HG03342 (cell line): Measurements from ENCODE around the gene TMED8.
"Not testable (repeated sequence)": the region's sequence is repeated elsewhere in the genome, so short reads cannot be mapped to it uniquely, and the experiment has no call there.

Experiments
- ATAC-seq: cut with Tn5 transposase; IDR thresholded peaks from one replicate; pipeline ENCODE4 v1.9.1; 2021; ENCODE audit warnings: mild to moderate bottlenecking, moderate library complexity; ENCODE audit not compliant: unreplicated experiment

TMED8 gene

GRCh38 chr14:77369285-77369684, 7.6 kb downstream of the TMED8 start:
- ATAC-seq: no peak

DNA sequence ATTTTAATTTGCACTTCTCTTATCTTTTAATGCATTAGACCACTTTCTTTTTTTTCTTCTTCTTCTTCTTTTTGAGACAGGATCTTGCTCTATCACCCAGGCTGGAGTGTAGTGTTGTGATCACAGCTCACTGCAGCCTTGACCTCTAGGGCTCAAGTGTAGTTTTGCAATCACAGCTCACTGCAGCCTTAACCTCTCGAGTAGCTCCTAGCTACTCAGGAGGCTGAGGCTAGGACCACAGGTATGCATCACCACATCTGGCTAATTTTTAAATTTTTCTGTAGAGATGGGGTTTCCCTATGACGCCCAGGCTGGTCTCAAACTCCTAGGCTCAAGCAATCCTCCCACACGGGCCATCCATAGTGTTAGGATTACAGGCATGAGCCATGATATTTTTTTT, 12.7 kb downstream of the TMED8 start:
- ATAC-seq: peak; percentile 53

DNA sequence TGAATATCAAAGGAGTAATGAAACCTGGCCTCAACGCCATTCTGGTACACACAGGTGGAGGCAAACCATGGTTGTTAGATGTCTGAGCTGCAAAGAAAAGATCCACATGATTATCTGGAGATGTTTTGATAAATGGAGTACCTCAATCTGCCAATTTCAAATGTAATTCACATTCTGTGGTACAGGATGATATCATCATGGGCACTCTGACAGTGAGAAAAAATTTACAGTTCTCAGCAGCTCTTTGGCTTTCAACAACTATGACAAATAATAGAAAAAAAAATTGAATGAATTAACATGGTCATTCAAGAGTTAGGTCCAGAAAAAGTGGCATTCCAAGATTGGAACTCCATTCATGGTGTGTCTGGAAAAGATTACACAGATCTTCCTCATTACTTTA, 17.3 kb downstream of the TMED8 start:
- no peak for ATAC-seq

GRCh38 chr14:77356899-77357298, 20.0 kb downstream of the TMED8 start:
- ATAC-seq: no peak

DNA sequence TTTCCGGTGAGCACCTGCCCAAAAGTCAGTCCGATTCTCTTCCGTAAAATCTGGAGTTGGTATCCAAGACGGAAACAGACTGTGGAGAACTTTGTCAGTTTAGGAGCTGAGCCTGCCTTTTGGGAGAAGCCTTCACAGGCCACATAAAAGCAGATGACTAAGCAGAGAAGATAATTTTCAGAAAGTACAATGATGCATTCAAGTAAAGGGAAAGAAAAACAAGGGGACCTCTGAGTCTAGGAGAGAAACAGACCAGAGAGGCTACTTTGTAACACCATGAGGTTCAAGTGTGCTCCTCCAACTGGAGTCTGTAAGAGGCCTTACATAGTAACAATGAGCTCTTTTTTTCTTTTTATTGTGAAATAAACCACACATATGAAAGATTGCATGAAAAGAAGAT, 21.1 kb downstream of the TMED8 start:
- ATAC-seq: no peak

GRCh38 chr14:77353469-77354141, 23.3 kb downstream of the TMED8 start:
- ATAC-seq: no peak

GRCh38 chr14:77347751-77348150, 29.1 kb downstream of the TMED8 start:
- no peak for ATAC-seq

DNA sequence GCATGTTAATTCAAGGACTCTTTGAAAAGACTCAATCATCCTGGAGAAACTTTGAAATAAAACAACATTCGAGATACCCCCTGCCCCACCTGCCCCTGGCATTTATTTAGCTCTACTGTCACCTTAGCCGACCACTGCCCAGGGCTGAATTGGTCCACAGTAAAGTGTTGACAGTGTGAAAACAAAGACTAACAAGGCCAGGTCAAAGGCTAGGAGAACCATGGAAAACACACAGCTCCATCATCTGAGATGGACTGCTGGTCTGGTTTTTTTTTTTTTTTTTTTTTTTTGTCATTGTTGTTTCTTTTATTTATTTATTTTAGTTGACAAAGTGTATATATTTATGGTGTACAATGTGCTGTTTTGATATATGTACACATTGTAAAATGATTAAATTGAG, 30.4 kb downstream of the TMED8 start:
- no peak for ATAC-seq

- ATAC-seq: no peak
Measured at GRCh38 chr14:77344377-77344996, 32.4 kb downstream of the TMED8 start.

DNA sequence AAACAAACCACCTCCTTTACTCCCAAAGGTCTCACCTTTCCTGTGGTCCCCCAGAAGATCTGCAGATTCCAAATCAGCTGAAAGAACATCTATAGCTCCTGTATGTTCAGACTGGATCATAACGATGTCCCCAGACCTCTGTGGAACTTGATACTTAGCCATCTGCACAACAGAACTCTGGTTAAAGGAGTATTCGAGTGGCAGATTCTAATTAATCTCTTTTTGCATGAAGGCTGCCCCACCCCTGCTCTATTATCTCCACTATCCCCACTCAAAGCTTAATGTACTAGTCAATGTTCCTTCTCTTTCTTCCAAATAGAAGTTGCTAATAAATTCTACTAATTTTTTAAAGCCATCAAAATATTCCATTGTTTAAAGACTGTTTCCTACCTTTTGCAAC, 33.2 kb downstream of the TMED8 start:
- ATAC-seq: no peak

- ATAC-seq: no peak
Measured at GRCh38 chr14:77342726-77343397, 34.0 kb downstream of the TMED8 start.

GRCh38 chr14:77340389-77340788, 36.5 kb downstream of the TMED8 start:
- no peak for ATAC-seq

GRCh38 chr14:77339407-77339806, 37.5 kb downstream of the TMED8 start:
- ATAC-seq: no peak

GRCh38 chr14:77338302-77338701, 38.6 kb downstream of the TMED8 start:
- ATAC-seq: no peak

DNA sequence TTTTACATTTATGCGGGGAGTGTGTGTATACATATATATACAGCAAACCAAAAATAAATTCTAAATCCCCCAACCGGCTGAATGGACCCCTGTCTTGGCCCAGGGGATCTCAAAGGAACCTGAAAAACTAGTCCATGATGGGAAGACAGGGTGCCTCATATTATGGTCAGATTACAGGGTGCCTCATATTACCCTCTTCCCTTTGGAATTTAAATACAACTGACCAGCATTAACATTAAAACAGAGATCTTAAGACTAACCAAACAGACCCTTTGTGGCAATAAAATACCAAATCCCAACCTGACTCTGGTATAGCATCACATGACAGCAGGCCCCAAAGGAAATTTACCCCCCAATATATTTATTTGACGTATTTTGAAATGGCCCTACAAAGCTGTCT, 39.0 kb downstream of the TMED8 start:
- no peak for ATAC-seq

- not testable (repeated sequence) for ATAC-seq
Measured at GRCh38 chr14:77337255-77337654, 39.6 kb downstream of the TMED8 start.

GRCh38 chr14:77335576-77335975, 41.3 kb downstream of the TMED8 start:
- no peak for ATAC-seq

- ATAC-seq: no peak
Measured at GRCh38 chr14:77329872-77330271, 47.0 kb downstream of the TMED8 start.

GRCh38 chr14:77327111-77327510, 49.8 kb downstream of the TMED8 start:
- ATAC-seq: no peak

GRCh38 chr14:77325746-77326094, 51.2 kb downstream of the TMED8 start:
- ATAC-seq: no peak

DNA sequence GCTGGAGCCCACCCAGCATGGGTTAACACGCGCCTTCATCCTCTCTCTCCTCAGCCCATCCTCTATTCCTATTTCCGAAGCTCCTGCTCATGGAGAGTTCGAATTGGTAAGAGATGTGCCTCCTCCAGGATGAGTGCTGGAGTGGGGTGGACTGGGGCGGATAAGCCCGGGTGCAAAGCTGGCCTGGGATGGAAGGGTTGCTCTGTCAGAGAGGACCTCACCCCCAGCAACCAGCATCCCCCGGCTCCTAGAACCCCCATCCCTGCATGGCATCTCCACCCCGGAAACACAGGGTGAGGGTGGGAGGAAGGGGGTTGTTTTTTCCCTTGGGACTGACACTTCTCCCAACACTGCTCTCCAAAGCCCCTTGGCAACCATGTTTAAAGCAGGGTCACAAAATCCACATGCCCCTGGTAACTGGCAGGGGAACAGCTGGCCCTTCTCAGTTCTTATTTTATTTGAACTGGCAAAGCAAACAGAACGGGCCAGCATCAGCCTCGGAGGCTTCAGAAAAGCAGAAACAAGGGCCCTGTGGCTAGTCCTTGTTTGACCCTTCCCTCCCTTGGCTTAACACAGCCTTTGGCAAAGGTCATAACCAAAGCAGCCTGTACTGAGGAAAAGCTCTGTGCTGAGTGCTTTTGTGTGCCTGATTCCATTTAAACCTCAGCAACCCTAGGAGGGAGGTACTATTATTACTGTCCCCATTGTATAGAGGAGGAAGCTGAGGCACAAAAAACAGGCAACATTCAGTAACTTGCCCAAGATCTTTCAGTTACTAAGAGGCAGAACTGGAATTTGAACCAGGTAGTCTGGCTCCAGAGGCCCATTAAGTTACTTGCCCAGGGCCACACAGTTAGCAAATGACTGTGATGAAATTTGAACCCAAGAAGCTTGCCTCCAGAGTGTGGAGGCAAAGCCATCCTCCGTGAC, 51.8 kb downstream of the TMED8 start:
- no peak for ATAC-seq
